GM23248 (cell line): ENCODE data around the gene GGA2.

Source experiments
- EZH2 ChIP-seq: fragments of 200-600 bp; sonication (generic); IDR thresholded peaks from 2 replicates; pipeline ENCODE4 v1.6.1; 2018; ENCODE audit warnings: antibody characterized with exemption, mild to moderate bottlenecking; ENCODE audit not compliant: insufficient read depth, poor library complexity, severe bottlenecking
- EZH2phosphoT487 ChIP-seq: fragments of 200-600 bp; sonication (generic); IDR thresholded peaks from 2 replicates; pipeline ENCODE4 v1.6.1; 2018; ENCODE audit warnings: antibody characterized with exemption, moderate library complexity, mild to moderate bottlenecking, low read depth; ENCODE audit not compliant: insufficient read depth

GRCh38 chr16:23494188-23494587 is 16.1 kb downstream of the GGA2 start:
- TF ChIP-seq EZH2 (no peak), EZH2phosphoT487 (no peak)
